GM21526 (cell line): ENCODE measurements around the gene NGF.

ENCODE experiments used
- ATAC-seq: cut with Tn5 transposase; IDR thresholded peaks from one replicate; pipeline ENCODE4 v1.9.1; 2021; ENCODE audit warnings: moderate library complexity; ENCODE audit not compliant: unreplicated experiment, low FRiP score

Gene NGF

DNA sequence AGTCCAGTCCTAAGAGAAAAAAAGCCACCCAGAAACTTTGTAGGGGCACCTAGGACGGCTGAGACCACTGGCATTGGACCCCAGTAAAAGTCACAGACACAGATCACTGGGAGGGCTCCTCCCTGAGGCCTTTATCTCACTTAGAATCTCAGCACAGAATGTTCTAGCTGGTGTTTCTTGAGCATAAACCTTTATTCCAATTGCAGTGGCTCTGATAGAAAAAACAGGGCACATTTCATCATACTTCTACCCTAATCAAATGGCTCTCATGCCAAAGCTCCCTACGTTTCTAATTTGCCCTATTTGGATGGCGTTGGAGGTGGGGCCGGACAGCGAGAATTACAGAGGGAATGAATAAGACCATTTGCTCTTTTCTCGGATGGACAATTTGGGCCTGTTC lies 53.8 kb downstream of the NGF start:
- ATAC-seq: no peak

DNA sequence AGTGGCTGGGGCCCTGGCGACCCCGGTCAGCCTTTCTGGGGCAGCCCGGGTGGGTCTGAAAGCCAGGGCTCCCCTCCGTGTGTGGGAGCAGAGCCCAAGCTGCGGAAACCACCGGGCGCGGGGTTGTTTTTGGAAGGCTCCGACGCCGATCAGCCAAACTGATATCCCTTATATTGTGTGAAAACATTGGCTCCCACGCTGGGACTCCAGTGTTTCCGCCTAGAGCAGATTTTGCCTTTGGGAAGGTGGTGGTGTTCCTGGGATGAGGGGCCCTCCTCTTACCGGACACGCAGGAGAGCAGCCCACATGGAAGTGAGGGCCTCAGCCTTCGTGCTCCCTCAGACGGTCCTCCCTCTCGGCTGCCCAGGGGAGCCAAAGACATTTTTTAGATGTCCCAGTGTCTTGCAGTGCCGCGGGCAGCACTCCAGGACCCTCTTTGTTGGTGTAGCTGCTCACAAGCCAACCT lies 54.3 kb downstream of the NGF start:
- no peak for ATAC-seq

DNA sequence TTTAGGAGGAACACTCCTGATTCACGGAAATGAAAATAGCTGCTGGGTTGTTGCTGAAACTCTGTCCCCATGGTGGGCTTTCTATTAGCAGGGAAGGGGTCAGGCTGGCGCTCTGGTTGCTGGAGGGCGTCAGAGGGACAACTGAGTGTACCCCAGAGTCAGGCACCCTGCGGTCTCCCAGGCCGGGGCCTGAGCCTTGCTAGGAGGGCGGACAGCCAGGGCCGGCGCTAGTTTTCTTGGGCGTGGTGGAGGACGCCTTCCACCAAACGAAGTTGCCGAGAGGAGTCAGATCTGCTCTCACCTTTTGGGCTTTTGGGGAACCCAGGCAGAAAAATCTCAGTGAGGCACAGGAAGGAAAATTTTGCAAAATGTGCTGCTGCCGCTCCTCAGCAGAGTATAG lies 54.8 kb downstream of the NGF start:
- ATAC-seq: no peak

DNA sequence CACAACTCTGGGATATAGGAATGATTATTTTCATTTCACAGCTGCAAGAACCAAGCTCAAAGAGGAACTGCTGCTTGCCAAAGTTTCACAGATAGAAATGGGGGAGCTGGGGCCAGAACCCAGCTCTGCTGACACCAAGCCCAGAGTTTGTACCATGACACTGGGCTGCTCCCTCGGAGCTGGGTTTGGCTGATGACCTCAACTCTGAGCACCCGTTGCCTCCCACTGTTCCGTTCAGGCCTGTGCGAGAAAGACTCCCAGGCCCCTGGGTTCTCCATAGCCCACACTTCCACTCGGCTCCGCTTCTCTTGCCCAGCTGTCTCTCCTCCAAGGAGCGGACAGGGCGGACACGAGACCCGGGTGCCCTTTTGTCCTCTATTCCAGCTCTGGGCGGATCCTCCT lies 55.2 kb downstream of the NGF start:
- no peak for ATAC-seq

DNA sequence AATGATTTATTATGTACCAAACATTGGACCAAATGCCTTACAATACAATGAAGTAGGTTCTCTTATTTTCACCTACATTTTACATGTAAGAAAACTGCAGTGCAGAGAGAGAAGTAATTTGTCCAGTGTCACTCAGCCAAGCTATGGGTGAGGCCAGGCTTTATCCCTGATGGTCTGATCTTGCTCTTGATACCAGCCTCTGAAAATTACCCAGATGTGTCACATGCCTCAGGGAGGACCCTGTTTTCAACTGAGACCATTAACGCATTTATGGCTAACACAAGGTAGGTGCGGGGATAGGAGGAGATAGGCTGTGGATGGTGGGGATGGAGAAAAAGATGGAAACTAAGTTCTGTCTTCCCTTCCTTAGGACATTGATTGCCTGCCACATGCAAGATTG lies 56.9 kb downstream of the NGF start:
- no peak for ATAC-seq

DNA sequence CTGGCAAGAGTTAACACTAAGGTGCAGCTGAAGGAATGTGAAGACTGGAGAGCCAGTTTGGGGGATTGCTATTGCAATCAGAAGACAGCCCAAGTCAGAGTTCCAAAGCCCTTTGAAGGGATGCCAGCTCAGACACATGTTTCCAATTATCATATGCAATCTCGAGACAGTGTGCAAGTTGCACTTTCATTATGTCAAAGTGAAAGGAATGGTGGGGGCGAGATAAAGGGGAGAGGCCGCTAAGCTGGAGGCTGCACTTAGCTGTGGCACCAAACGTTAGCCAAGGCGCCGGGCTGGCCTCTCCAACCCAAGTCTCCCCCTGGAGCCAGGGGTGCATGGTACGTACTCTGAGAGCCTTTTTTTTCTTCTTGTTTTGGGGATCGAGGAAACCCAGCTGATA lies 58.0 kb downstream of the NGF start:
- ATAC-seq: no peak

DNA sequence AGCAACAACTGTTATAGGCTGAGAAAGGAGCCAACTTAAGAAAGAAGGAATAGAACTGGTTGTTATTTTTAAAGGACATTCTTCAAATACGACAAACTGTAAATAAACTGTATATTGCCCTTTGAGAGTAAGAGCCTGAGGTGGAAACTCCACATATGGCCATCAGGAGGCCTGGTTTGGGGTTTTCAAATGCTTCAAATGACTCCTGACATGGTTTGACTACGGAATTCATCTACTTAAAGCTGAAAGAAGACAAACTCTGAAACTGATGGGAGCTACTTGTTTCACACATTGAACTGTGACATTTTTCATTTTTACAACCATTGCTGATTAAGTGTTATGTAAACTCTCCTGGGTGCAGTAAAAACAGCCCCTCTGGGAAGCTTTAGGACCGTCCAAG lies 59.8 kb downstream of the NGF start:
- no peak for ATAC-seq

DNA sequence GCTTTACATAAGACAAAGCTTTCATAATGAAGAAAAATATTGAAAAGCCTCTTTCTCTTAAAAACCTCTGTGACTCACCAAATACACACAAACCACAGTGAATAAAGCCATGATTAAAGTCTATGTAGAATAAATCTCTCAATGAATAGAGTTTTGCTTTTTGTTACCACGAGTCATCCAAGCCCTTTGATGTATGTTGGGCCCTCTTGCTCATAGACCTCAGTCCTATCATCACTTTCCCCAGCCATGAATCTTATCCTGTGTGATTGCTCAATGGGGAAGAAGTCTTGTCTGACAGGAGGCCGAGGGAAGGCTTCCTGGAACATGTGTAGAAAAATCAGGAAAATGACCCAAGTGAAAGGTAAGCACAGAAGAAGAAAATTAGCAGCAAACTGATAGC lies 60.8 kb downstream of the NGF start:
- ATAC-seq: no peak

DNA sequence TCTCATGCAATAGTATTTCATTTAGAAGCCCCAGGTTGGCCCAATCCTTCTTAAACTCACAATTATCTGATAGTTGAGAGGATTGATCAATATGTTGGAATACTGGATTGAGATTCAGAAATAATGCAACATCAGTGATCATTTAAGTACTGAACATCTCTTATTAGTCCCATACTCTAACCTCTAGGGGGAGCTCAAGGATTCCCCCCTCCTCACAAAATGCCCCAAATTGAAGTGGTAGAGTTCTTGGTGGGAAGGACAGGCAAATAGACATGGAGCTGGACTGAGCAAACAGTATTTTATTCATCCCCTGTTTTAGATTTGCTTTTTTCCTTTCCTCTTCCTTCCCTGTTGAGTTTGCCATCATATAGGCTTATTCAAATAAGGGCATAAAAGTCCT lies 62.8 kb downstream of the NGF start:
- ATAC-seq: no peak

DNA sequence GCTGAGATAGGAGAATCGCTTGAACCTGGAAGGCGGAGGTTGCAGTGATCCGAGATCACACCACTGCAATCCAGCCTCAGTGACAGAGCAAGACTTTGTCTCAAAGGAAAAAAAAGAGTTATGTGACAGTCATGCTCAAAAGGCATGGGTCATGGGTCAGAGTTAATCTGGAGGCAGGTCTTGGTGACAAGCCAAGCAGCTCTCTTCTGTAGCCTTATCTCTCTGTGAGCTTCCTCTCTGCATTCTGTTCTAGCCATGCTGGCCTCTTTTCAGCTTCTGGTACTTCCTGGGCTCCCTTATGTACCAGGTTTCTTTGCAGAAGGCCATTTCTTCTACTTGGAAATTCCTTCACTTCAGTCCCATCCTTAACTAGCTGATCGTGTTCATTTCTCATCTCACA lies 63.6 kb downstream of the NGF start:
- ATAC-seq: no peak

DNA sequence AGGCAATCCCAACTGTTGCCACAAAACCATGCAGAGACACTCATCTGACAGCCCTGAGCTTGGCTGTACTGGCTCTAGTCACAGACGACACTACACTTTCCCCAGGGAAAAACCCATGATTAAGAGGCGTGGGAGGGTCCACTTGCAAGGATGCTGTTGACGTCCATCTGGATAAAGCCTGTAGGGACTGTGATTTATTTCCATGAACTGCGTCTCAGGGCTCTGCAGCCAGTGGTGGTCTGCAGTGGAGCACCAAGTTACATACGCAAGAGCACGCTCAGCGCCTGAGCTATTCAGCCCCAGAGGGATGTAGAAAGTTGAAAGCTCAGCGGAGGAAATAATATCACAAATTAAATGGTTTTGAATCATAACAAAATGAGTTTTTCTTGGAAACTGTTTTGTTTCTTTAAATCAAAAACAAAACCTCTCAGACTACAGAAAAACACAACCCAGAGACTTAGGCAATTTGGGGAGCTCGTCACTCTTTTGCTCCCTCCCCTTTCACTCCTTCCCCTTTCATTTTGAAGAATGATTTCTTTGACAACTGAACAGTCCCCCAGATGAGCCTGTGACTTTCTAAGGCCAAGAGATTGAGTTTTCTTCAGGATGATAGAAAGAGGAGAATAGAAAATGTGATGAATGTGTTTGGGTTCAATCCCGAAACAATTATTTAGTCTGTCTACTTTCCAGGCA lies 71.2 kb downstream of the NGF start:
- ATAC-seq: no peak

DNA sequence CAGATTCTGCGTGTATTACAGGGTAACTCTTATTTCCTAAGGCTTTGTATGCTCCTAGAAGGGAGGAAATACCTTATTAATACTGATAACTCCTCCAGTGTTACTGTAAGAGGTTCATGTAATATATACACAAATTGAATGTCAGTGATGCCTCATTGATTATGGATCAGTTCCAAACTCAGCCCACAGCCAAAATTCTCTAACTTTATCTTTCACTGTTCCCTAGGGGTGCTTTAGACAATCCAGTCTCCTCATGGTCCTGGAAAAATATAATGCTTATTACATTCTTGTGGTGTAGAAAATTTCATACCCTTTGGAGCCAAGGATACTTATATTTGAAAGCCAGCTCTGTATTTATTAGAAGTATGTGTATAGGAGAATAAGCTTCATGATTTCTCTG lies 73.0 kb downstream of the NGF start:
- ATAC-seq: no peak

DNA sequence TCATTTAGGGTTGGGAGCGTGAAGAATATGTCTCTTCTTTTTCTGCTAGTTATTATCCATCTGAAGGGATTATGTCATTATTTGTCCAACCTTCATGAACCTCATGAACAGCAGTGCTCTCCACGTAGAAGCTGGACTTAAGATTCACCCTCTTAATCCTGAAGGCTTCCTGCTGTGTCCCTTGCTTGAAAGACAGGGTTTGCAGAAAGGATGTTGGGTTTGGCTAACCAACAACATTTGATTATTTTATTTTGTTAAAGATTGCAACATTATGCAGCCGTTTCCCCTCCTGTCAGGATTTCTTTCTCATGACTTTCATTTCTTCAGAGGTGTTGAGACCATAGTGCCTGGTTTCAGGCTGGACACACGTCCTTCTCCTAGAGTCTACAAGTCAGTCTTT lies 75.2 kb downstream of the NGF start:
- ATAC-seq: no peak

DNA sequence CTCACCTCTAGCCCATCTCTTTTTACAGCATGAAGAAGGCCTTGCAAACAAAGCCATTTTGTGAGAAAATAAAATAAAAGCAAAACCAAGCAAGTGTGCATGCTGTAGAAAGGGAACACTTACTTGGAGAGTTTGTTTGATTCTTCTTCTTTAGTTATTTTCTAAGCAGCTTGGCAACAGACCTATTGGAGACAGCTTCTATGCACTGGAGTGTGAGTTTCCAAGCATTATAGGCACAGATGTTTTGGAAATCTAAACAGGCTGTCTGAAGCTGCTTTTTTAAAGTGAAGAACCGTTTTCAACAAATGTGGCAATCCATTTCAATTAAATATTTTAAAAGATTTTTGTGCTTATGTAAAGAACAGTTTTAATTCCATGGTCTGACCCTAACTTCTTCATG lies 76.6 kb downstream of the NGF start:
- ATAC-seq: no peak

DNA sequence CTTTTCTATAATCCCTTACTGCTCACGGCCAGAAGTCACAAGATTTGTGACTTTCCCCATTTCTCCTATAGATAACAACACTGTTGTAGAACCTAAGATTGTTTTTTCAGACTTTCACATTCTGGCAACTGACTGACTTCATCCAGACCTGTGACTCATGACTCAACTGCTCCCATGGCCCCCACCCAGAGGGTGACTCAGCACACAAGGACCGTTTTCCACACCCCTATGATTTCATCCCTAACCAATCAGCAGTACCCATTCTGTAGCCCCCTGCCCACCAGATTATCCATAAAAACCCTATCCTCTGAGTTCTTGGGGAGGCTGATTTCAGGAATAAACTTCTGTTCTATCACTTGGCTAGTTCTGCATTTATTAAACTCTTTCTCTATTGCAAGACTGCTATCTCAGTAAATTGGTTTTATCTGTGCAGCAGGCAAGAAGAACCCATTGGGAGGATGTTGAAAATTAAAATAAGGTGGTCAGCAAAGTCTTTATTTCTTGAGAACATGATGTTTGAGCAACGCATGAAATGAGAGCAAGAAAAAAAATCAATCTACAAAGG lies 79.7 kb downstream of the NGF start:
- no peak for ATAC-seq

DNA sequence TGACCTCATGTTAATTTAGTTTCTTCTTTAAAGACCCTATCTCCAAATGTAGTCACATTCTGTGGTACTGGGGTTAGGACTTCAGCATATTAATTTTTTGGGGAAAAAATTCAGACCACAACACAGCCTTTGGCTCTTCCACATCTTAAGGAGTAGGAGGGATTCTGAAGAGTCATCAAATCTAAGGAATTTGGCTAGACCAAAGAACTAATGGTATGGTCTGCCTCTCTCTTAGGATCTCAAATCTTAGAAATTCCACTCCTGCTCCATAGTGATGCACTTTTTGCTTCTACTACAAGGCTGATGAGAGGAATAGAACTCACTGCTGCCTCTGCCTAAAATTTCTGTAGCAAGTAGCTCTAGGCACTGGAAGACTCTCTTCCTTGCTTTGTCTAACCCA lies 80.5 kb downstream of the NGF start:
- ATAC-seq: no peak

DNA sequence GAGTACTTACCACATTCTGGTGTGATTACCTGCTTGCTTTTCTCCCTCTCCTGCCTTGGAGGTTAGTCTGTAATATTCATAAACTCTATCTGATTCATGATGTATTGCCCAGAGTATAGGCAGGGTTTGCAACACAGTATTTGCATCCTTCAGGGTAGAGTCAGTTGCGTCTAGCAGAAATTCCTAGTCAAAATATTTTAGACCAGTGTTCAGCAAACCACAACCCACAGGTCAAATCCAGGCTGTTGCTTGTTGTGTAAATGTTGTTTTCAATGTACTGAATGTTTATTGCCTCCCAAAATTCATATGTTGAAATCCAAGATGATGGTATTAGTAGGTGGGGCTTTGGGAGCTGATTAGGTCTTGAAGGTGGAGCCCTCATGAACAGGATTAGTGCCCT lies 82.9 kb downstream of the NGF start:
- ATAC-seq: no peak

DNA sequence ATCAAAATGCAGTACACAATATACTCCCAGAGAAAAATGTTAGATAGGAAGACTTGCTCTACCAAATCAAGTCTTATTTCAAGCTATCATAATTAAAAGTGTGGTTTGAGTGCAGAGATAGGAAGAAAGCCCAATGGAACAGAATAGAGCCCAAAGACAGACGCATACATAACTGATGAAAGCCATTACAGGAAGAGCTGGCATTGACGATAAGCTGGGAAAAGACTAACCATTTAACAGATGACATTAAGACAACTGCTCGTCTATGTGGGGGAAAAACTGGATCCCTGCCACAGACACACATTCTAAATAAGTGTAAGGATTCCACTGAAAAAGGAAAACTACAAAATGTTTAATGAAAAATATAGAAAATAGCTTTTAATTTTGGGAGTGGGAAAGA lies 85.5 kb downstream of the NGF start:
- no peak for ATAC-seq

DNA sequence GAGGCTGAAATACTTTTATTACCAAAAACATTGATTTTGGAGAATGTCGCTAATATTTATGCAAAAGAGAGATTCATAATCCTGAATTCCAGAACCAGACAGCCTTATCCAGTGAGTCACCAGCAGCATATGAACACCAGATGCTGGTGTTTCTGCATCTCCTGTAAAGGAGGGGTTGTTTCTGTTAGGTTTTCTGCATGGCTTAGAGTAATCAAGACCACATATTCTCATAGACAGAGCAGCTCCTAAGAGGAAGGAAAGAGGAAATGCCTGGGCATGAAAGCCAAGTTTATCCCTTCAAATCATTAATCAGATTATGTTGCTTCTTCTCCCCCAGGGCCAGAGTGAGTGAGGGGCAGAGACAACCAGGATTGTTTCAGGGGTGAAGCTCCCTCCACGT lies 86.2 kb downstream of the NGF start:
- no peak for ATAC-seq

DNA sequence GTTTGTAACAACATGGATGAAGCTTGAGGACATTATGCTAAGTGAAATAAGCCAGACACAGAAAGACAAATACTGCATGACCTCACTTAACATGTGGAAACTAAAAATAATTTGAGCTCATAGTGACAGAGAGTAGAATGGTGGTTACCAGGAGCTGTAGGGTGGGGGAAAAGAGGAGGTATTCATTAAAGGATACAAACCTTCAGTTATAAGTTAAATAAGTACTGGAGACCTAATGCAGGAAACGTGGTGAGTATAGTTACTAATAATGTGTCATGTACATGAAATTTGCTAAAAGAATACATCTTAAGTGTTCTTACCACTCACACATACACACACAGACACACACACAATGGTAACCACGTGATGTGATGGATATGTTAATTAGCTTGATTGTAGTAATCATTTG lies 86.7 kb downstream of the NGF start:
- no peak for ATAC-seq

DNA sequence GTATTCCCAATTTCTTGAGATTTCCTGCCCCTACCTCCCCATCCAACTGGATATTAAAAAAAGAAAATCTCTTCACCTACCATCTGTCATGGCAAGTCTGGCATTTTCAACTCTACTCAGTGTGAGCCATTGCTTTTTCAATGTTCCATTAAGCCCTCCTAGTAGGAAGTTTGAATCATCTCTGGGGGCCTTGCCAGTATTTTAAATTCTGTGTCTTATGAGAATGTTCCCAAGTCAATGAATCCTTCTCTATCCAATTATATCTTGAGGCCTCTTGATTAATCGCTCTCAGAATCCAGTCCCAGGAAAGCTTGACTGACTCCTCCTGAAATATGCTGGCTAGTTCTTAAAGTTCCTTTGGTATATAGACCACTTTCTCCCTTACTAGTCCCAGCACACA lies 91.5 kb downstream of the NGF start:
- no peak for ATAC-seq

DNA sequence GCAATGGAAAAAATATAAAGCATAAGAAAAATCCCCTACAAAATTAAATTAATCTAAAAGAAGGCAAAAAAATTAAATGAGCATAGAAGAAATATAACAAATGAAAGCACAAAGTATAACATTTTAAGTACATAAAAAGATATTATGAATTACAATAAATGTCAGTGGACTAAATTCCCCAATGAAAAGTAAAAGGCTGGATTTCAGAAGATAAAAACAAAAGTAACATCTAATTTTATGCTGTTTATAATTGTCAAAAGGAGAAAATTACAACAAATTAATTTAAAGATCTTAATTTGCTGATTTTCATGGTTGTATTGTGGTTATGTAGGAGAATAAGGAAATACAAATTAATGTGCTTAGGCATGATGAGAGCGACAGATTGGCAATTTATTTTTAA lies 92.8 kb downstream of the NGF start:
- no peak for ATAC-seq

DNA sequence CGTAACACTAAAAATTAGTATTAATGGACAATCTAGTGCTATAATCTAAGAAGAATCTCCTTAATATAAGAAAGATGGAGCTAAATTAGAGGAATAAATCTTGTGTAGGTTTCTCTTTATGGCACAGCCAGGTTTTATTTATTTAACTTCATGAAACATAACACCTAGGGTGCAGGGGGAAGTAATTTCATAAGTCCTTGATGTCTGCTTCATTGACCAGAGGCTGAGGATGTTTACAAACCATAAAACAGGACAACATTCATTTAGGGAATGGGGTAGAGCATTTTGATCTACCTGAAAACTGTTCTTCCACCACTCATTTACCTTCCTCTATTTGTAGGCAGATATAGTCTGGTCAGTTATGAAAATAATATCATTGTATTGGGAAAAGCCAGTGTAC lies 95.5 kb downstream of the NGF start:
- ATAC-seq: no peak
